Body of pancreas (tissue), 4 donors: ENCODE results near the gene CRHR2.

Source experiments
- POLR2A ChIP-seq, 3 donors: fragments of 450-650 bp; IDR thresholded peaks; one replicate each; pipeline ENCODE4 v1.6.1; 2016; ENCODE audit warnings: antibody characterized with exemption in 3 of 3, mild to moderate bottlenecking in 2 of 3
- TF ChIP-seq, protein P1 (sequence below), 7 experiments: fragments of 450-650 bp in 4 of 7; fragments of 200-600 bp in 3 of 7; sonication (generic) in 3 of 7; IDR thresholded peaks; one replicate each; pipeline ENCODE4 v1.5.1; 2016 to 2019; ENCODE audit warnings: antibody characterized with exemption in 7 of 7

DNA sequence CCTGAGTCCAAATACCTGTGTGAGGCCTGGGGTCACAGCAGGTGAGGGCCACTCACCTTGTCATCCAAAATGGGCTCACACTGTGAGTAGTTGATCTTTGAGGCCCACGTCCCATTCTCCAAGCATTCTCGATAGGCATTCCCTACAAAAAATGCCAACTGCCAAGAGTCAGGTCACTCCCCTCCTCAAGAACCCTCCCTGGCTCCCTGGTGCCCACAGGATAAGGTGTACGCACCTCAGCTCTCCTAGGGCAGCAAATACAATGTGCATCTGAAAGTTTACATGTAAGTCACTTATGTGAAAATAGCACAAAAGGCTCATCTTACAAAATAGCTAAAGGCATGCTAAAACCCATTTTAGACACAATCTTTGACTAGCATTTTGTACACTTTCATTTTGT, 15.1 kb downstream of the CRHR2 start:
- TF ChIP-seq, protein P1, sequence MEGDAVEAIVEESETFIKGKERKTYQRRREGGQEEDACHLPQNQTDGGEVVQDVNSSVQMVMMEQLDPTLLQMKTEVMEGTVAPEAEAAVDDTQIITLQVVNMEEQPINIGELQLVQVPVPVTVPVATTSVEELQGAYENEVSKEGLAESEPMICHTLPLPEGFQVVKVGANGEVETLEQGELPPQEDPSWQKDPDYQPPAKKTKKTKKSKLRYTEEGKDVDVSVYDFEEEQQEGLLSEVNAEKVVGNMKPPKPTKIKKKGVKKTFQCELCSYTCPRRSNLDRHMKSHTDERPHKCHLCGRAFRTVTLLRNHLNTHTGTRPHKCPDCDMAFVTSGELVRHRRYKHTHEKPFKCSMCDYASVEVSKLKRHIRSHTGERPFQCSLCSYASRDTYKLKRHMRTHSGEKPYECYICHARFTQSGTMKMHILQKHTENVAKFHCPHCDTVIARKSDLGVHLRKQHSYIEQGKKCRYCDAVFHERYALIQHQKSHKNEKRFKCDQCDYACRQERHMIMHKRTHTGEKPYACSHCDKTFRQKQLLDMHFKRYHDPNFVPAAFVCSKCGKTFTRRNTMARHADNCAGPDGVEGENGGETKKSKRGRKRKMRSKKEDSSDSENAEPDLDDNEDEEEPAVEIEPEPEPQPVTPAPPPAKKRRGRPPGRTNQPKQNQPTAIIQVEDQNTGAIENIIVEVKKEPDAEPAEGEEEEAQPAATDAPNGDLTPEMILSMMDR (IDR thresholded peaks at IDR 0.05) = no peak
- TF ChIP-seq POLR2A (IDR thresholded peaks at IDR 0.05) = no peak
